Prostate gland (tissue), 2 donors: ENCODE measurements around the gene GALK1. TPM values are rescaled to one million over a fixed set of nuclear protein-coding genes. Genes with fewer than 3 reads are reported as not detected.
"Not testable (repeated sequence)": the region's sequence is repeated elsewhere in the genome, so short reads cannot be mapped to it uniquely, and the experiment has no call there.

ENCODE experiments used
- DNase-seq: peaks from one replicate; pipeline ENCODE4 v3.0.0-alpha.2; 2019; ENCODE audit warnings: low spot score
- H3K27ac ChIP-seq, 2 donors: fragments of 200-600 bp; sonication (generic); 2 replicates each; pipeline ENCODE4 v1.5.1; 2017 to 2019
- H3K27me3 ChIP-seq: fragments of 200-600 bp; sonication (generic); replicated peaks from 2 replicates; pipeline ENCODE4 v1.5.1; 2019; ENCODE audit not compliant: insufficient read depth
- H3K36me3 ChIP-seq, 2 donors: fragments of 200-600 bp; sonication (generic); 1 replicate in 1 of 2; 2 replicates in 1 of 2; pipeline versions ENCODE4 v1.5.1 to v1.8.1; 2017 to 2019
- H3K4me1 ChIP-seq: fragments of 200-600 bp; sonication (generic); replicated peaks from 2 replicates; pipeline ENCODE4 v1.5.1; 2019
- H3K4me3 ChIP-seq, 2 donors: fragments of 200-600 bp; sonication (generic); 2 replicates each; pipeline ENCODE4 v1.5.1; 2017 to 2019
- H3K9me3 ChIP-seq: fragments of 200-600 bp; sonication (generic); 2 replicates; pipeline ENCODE4 v1.5.1; 2017
- CTCF ChIP-seq, 4 experiments: fragments of 200-600 bp in 2 of 4; fragments of 450-650 bp in 2 of 4; sonication (generic) in 2 of 4; IDR thresholded peaks; 1 replicate in 3 of 4; 2 replicates in 1 of 4; pipeline ENCODE4 v1.5.1; 2016 to 2019; ENCODE audit warnings: antibody characterized with exemption in 4 of 4, mild to moderate bottlenecking in 2 of 4, moderate library complexity in 2 of 4
- POLR2A ChIP-seq: fragments of 450-650 bp; IDR thresholded peaks from one replicate; pipeline ENCODE4 v1.6.1; 2016; ENCODE audit warnings: antibody characterized with exemption, mild to moderate bottlenecking
- POLR2AphosphoS5 ChIP-seq: sonication (generic); formaldehyde crosslinking; IDR thresholded peaks from one replicate; pipeline ENCODE4 v1.6.1; 2017; ENCODE audit warnings: antibody characterized with exemption
- WGBS: methylation state at CpG from one replicate; pipeline ENCODE4 v1.1.5; 2018; 5-methylcytosine and 5-hydroxymethylcytosine counted together
- intact Hi-C: fragments of 100-400 bp; cut with DNase I; formaldehyde crosslinking; loops from one replicate; pipeline ENCODE4 v1.14.2; 2022
- total RNA-seq, 2 donors: library from RNA; depleted of rRNA; stranded (reverse); fragments of >200 nt; gene quantifications; one replicate each; pipeline ENCODE4 v1.1.0, GENCODE V29; 2016

GALK1 gene
- total RNA-seq, 2 donors from 2014 or later, result 28.1 to 28.5 TPM

- H3K9me3 ChIP-seq, result no peaks in the 10 kb centered on the region
- H3K36me3 ChIP-seq, result peaks cover 2 to 12% of the 10 kb centered on the region in 2 donors
- H3K4me1 ChIP-seq, result peaks cover 6% of the 10 kb centered on the region
- TF ChIP-seq POLR2AphosphoS5, result peak; percentile 100
- TF ChIP-seq CTCF (IDR thresholded peaks at IDR 0.05), result peak in 1 of 4 experiments; percentile 6
- TF ChIP-seq POLR2A, result peak; percentile 100
- under 1% methylated on average over 79 of the region's 84 CpGs for WGBS
- peak; percentile 99 for DNase-seq
- intact Hi-C loops, result no loop called here
- H3K27ac ChIP-seq, result peak overlapping the region; percentile 96 to 98
- peak overlapping the region; percentile 88 to 91 for H3K4me3 ChIP-seq
- no peaks in the 10 kb centered on the region for H3K27me3 ChIP-seq
These were observed 14.4 kb upstream of the GALK1 start for GRCh38 chr17:75779250-75779986.

- WGBS, result under 1% methylated on average over 24 of the region's 38 CpGs
- Histone ChIP-seq H3K9me3 (no peaks in the 10 kb centered on the region), H3K4me3 (peak overlapping the region; percentile 88 to 91), H3K36me3 (peaks cover 2 to 12% of the 10 kb centered on the region in 2 donors), H3K27ac (peak overlapping the region; percentile 96 to 98), H3K4me1 (peaks cover 1% of the 10 kb centered on the region), H3K27me3 (no peaks in the 10 kb centered on the region)
- DNase-seq, result no peak
- intact Hi-C loops, result no loop called here
- TF ChIP-seq POLR2AphosphoS5 (no peak), CTCF (IDR thresholded peaks at IDR 0.05) (peak in 3 of 4 experiments; percentile 47 to 68 (median 64))
These were observed 13.9 kb upstream of the GALK1 start for GRCh38 chr17:75778861-75779249.

- DNase-seq, intact Hi-C loops, H3K4me1 ChIP-seq, H3K27me3 ChIP-seq, H3K9me3 ChIP-seq: not testable (repeated sequence)
- Histone ChIP-seq H3K36me3 (peaks cover 2 to 12% of the 10 kb centered on the region in 2 donors), H3K4me3 (peak overlapping the region; percentile 88 to 91), H3K27ac (peak overlapping the region; percentile 96 to 98)
- WGBS, result 2% methylated on average over 15 of the region's 19 CpGs
These were observed 13.3 kb upstream of the GALK1 start for GRCh38 chr17:75778066-75778860.

GRCh38 chr17:75777296-75777922 lies 12.4 kb upstream of the GALK1 start:
- intact Hi-C loops, result no loop called here
- H3K36me3 ChIP-seq, result peaks cover 2 to 12% of the 10 kb centered on the region in 2 donors

More at GRCh38 chr17:75777296-75777922, 12.4 kb upstream of the GALK1 start:
- no peak for TF ChIP-seq POLR2A
- TF ChIP-seq POLR2AphosphoS5, result no peak
- TF ChIP-seq CTCF (IDR thresholded peaks at IDR 0.05), result no peak
- DNase-seq, result no peak
- no peaks in the 10 kb centered on the region for H3K4me1 ChIP-seq
- H3K27ac ChIP-seq, result peak overlapping the region; percentile 96 to 98
- 1% methylated on average over 2 of the region's 2 CpGs for WGBS
- H3K4me3 ChIP-seq, result peak overlapping the region; percentile 88 to 91
- H3K27me3 ChIP-seq, result no peaks in the 10 kb centered on the region
- H3K9me3 ChIP-seq, result no peaks in the 10 kb centered on the region
